Fibroblast of lung (primary cell): ENCODE data around the gene SLC38A7.

ENCODE experiments used
- CTCF ChIP-seq, 2 donors: IDR thresholded peaks in 1 of 2; conservative IDR thresholded peaks in 1 of 2; 1 replicate in 1 of 2; 2 replicates in 1 of 2; pipeline ENCODE4 v1.5.1; 2011 to 2012; ENCODE audit warnings: low read length in 2 of 2, control low read depth in 1 of 2, inconsistent platforms in 1 of 2, low read depth in 1 of 2, mild to moderate bottlenecking in 1 of 2
- EZH2 ChIP-seq: IDR thresholded peaks from 2 replicates; pipeline ENCODE4 v1.5.1; 2012; ENCODE audit warnings: low read length, control low read depth, mild to moderate bottlenecking; ENCODE audit errors: missing control alignments

GRCh38 chr16:58658796-58659211, 25.8 kb downstream of the SLC38A7 start:
- TF ChIP-seq CTCF (conservative IDR thresholded peaks at IDR 0.05 in 1 of 2, IDR thresholded peaks at IDR 0.05 in 1 of 2; ENCODE audit: low read depth in 1 of 2, low read length in 2 of 2) (no peak), EZH2 (no peak)
